Hepatocyte (in vitro differentiated cells): ENCODE measurements around the gene HMMR. TPM values are rescaled to one million over a fixed set of nuclear protein-coding genes. Genes with fewer than 3 reads are reported as not detected.
"Not testable (repeated sequence)": the region's sequence is repeated elsewhere in the genome, so short reads cannot be mapped to it uniquely, and the experiment has no call there.

Experiments used
- DNase-seq: peaks from one replicate; pipeline ENCODE4 v3.0.0-alpha.2; 2016; ENCODE audit warnings: low spot score
- H2AFZ ChIP-seq: fragments of 200-600 bp; sonication (generic); 2 replicates; pipeline ENCODE4 v1.6.0; 2016; ENCODE audit warnings: antibody characterized with exemption, mild to moderate bottlenecking
- H3K27ac ChIP-seq: fragments of 200-600 bp; sonication (generic); 2 replicates; pipeline ENCODE4 v1.5.1; 2016; ENCODE audit warnings: mild to moderate bottlenecking
- H3K27me3 ChIP-seq: fragments of 200-600 bp; sonication (generic); 2 replicates; pipeline ENCODE4 v1.6.1; 2016
- H3K36me3 ChIP-seq: fragments of 200-600 bp; sonication (generic); replicated peaks from 2 replicates; pipeline ENCODE4 v1.5.1; 2016; ENCODE audit warnings: low read depth; ENCODE audit not compliant: insufficient read depth
- H3K4me1 ChIP-seq: fragments of 200-600 bp; sonication (generic); 2 replicates; pipeline ENCODE4 v1.5.1; 2016; ENCODE audit warnings: mild to moderate bottlenecking, moderate library complexity; ENCODE audit not compliant: insufficient read depth
- H3K4me2 ChIP-seq: fragments of 200-600 bp; sonication (generic); 2 replicates; pipeline ENCODE4 v1.6.0; 2016
- H3K4me3 ChIP-seq: fragments of 200-600 bp; sonication (generic); 2 replicates; pipeline ENCODE4 v1.5.1; 2016; ENCODE audit warnings: mild to moderate bottlenecking
- H3K79me2 ChIP-seq: fragments of 200-600 bp; sonication (generic); 2 replicates; pipeline ENCODE4 v1.6.0; 2017; ENCODE audit warnings: mild to moderate bottlenecking
- H3K9me2 ChIP-seq: fragments of 200-600 bp; sonication (generic); replicated peaks from 2 replicates; pipeline ENCODE4 v1.6.0; 2017; ENCODE audit warnings: mild to moderate bottlenecking; ENCODE audit not compliant: insufficient read depth
- H3K9me3 ChIP-seq: fragments of 200-600 bp; sonication (generic); 2 replicates; pipeline ENCODE4 v1.5.1; 2016; ENCODE audit warnings: low read depth, mild to moderate bottlenecking
- H4K20me1 ChIP-seq: fragments of 200-600 bp; sonication (generic); 2 replicates; pipeline ENCODE4 v1.6.0; 2016; ENCODE audit warnings: mild to moderate bottlenecking; ENCODE audit not compliant: insufficient read depth, poor library complexity, severe bottlenecking
- EZH2 ChIP-seq: fragments of 200-600 bp; sonication (generic); IDR thresholded peaks from 2 replicates; pipeline ENCODE4 v1.6.1; 2016; ENCODE audit warnings: antibody characterized with exemption, mild to moderate bottlenecking, borderline replicate concordance
- EZH2phosphoT487 ChIP-seq: fragments of 200-600 bp; sonication (generic); IDR thresholded peaks from one replicate; pipeline ENCODE4 v1.6.1; 2018; ENCODE audit warnings: antibody characterized with exemption, mild to moderate bottlenecking, low read depth, moderate library complexity; ENCODE audit not compliant: unreplicated experiment, severe bottlenecking
- WGBS: methylation state at CpG from one replicate; pipeline ENCODE4 v1.1.6; 2016; ENCODE audit warnings: low lambda C conversion rate; ENCODE audit errors: missing lambda C conversion rate; 5-methylcytosine and 5-hydroxymethylcytosine counted together
- polyA plus RNA-seq: library from polyadenylated mRNA; unstranded; fragments of >200 nt; fragmentation: Nextera tagmentation; extraction: Ambion mirVana; gene quantifications from 2 replicates; pipeline ENCODE4 v1.2.1, GENCODE V29; 2016
- total RNA-seq: library from RNA; depleted of rRNA; stranded (reverse); fragments of >200 nt; gene quantifications from 2 replicates; pipeline ENCODE4 v1.2.3, GENCODE V29; 2014
- TF ChIP-seq, protein P1 (sequence below): fragments of 200-600 bp; sonication (generic); IDR thresholded peaks from 2 replicates; pipeline ENCODE4 v1.5.1; 2016; ENCODE audit warnings: antibody characterized with exemption, mild to moderate bottlenecking; ENCODE audit not compliant: poor library complexity

Gene HMMR
- total and polyA plus RNA-seq, 2 experiments from 2014 or later: 5.7 to 9.8 TPM

- Histone ChIP-seq H3K36me3 (peaks cover 6% of the 10 kb centered on the region), H3K27ac (no peak overlapping the region), H3K4me1 (no peaks in the 10 kb centered on the region), H3K4me2 (no peak overlapping the region), H3K9me3 (no peaks in the 10 kb centered on the region), H3K9me2 (no peaks in the 10 kb centered on the region), H2AFZ (no peak overlapping the region), H3K79me2 (peaks cover 9% of the 10 kb centered on the region), H4K20me1 (no peaks in the 10 kb centered on the region), H3K4me3 (no peak overlapping the region), H3K27me3 (no peaks in the 10 kb centered on the region)
- WGBS: 99% methylated on average over 3 of the region's 3 CpGs
- TF ChIP-seq EZH2 (no peak), EZH2phosphoT487 (no peak)
- TF ChIP-seq, protein P1, sequence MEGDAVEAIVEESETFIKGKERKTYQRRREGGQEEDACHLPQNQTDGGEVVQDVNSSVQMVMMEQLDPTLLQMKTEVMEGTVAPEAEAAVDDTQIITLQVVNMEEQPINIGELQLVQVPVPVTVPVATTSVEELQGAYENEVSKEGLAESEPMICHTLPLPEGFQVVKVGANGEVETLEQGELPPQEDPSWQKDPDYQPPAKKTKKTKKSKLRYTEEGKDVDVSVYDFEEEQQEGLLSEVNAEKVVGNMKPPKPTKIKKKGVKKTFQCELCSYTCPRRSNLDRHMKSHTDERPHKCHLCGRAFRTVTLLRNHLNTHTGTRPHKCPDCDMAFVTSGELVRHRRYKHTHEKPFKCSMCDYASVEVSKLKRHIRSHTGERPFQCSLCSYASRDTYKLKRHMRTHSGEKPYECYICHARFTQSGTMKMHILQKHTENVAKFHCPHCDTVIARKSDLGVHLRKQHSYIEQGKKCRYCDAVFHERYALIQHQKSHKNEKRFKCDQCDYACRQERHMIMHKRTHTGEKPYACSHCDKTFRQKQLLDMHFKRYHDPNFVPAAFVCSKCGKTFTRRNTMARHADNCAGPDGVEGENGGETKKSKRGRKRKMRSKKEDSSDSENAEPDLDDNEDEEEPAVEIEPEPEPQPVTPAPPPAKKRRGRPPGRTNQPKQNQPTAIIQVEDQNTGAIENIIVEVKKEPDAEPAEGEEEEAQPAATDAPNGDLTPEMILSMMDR: no peak
- DNase-seq: no peak
Observed at GRCh38 chr5:163447875-163448274, 12.6 kb upstream of the HMMR start.

- Histone ChIP-seq H2AFZ (no peak overlapping the region), H3K4me2 (no peak overlapping the region), H3K9me3 (no peaks in the 10 kb centered on the region), H3K9me2 (no peaks in the 10 kb centered on the region), H3K27ac (no peak overlapping the region), H3K4me3 (no peak overlapping the region), H3K27me3 (no peaks in the 10 kb centered on the region), H3K36me3 (peaks cover 6% of the 10 kb centered on the region), H3K79me2 (peaks cover 9% of the 10 kb centered on the region), H4K20me1 (no peaks in the 10 kb centered on the region), H3K4me1 (no peaks in the 10 kb centered on the region)
- TF ChIP-seq, protein P1: no peak
- no peak for DNase-seq
Observed at GRCh38 chr5:163448491-163448890, 11.9 kb upstream of the HMMR start.

DNA sequence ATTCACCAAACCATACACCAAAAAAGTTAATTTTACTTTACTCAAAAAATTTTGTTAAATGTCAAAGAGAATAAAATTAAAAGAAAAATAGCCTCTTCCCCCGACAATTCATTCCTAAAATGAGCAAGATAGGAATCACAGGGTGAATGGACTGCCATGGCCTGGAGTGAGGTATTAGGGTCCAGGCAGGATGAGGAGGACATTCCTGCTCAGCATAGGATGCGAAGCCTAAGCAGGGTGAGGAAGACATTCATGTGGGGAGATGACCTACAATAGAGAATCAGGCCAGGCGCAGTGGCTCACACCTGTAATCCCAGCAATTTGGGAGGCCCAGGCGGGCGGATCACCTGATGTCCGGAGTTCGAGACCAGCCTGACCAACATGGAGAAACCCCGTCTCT lies 8.9 kb upstream of the HMMR start:
- Histone ChIP-seq H3K27me3 (no peaks in the 10 kb centered on the region), H3K4me2 (no peak overlapping the region), H2AFZ (no peak overlapping the region), H3K4me3 (no peak overlapping the region), H3K4me1 (no peaks in the 10 kb centered on the region), H3K9me3 (no peaks in the 10 kb centered on the region), H3K27ac (no peak overlapping the region), H3K9me2 (no peaks in the 10 kb centered on the region), H3K79me2 (peaks cover 1% of the 10 kb centered on the region), H4K20me1 (no peaks in the 10 kb centered on the region), H3K36me3 (no peaks in the 10 kb centered on the region)
- no peak for DNase-seq
- TF ChIP-seq EZH2phosphoT487: no peak
- TF ChIP-seq EZH2: no peak
- TF ChIP-seq, protein P1: no peak
- WGBS: 94% methylated on average over 8 of the region's 8 CpGs

DNA sequence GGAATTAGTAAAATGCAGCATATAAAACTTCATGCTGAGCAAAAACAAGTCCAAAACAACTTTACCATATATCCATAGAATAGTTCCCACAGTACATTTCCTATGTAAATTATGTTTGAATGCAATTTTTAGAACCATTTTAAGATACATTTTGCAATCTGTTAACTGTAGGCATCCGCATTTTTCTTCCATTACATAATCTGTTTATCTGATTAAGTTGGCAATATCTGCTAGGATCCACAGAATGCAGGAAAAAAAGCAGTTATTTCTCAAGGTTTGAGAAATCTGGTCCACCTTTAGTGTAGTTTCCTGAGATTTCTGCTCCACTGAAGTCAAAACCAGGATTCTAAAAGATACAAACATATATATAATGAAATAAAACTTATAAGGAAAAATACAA lies 6.7 kb upstream of the HMMR start:
- H3K9me2 ChIP-seq: no peaks in the 10 kb centered on the region
- H3K36me3 ChIP-seq: no peaks in the 10 kb centered on the region
- no peak overlapping the region for H2AFZ ChIP-seq
- WGBS: 92% methylated on average over 1 of the region's 1 CpG
- H3K4me3 ChIP-seq: no peak overlapping the region
- H4K20me1 ChIP-seq: no peaks in the 10 kb centered on the region
- H3K4me1 ChIP-seq: no peaks in the 10 kb centered on the region
- no peak overlapping the region for H3K27ac ChIP-seq
- no peak for DNase-seq
- no peak overlapping the region for H3K4me2 ChIP-seq
- H3K9me3 ChIP-seq: no peaks in the 10 kb centered on the region
- H3K27me3 ChIP-seq: no peaks in the 10 kb centered on the region
- TF ChIP-seq EZH2 (no peak), EZH2phosphoT487 (no peak)
- TF ChIP-seq, protein P1: no peak
- H3K79me2 ChIP-seq: peaks cover 22% of the 10 kb centered on the region

- H3K79me2 ChIP-seq: peaks cover 26% of the 10 kb centered on the region
- not testable (repeated sequence) for H3K4me3 ChIP-seq, H3K27me3 ChIP-seq, H2AFZ ChIP-seq, H3K4me2 ChIP-seq, H3K36me3 ChIP-seq, H3K4me1 ChIP-seq, H3K27ac ChIP-seq, H4K20me1 ChIP-seq, DNase-seq, H3K9me3 ChIP-seq, H3K9me2 ChIP-seq
- 98% methylated on average over 17 of the region's 17 CpGs for WGBS
Observed at GRCh38 chr5:163455406-163455805, 5.0 kb upstream of the HMMR start.
